SK-N-MC (cell line): ENCODE data around the gene CPOX.

Experiments
- EZH2 ChIP-seq: fragments of 200-600 bp; sonication (generic); IDR thresholded peaks from one replicate; pipeline ENCODE4 v1.6.1; 2017; ENCODE audit warnings: antibody characterized with exemption
- FOXP2 ChIP-seq: optimal IDR thresholded peaks from 2 replicates; pipeline ENCODE3; 2011; ENCODE audit warnings: mild to moderate bottlenecking, moderate library complexity; ENCODE audit not compliant: insufficient read depth; ENCODE audit errors: extremely low read length, control extremely low read depth
- POLR2AphosphoS5 ChIP-seq: IDR thresholded peaks from 2 replicates; pipeline ENCODE4 v1.6.1; 2012; ENCODE audit warnings: mild to moderate bottlenecking, low read depth, low read length, borderline replicate concordance

DNA sequence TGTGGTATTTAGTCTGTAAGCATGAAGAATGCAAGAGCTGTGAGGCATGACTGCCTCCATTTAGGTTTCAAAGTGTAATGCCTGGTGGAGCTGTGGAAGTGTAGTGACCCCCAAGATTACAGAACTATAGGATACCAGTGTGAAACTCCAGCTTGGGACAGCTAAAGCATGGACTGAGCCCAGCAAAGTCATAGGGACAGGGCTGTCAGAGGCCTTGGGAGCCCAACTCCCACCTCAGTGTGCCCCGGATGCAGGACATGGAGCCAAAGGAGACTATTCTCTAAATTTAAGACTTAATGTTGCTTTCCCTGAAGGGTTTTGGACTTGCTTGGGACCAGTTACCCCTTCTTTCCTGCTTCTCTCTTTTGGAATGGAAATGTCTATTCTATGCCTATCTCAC is 50.8 kb downstream of the CPOX start:
- TF ChIP-seq POLR2AphosphoS5 (no peak), EZH2 (no peak), FOXP2 (no peak)
